Neural progenitor cell (in vitro differentiated cells): ENCODE measurements around the gene ING2. TPM values are rescaled to one million over a fixed set of nuclear protein-coding genes. Genes with fewer than 3 reads are reported as not detected.

Experiments
- DNase-seq: peaks from one replicate; pipeline ENCODE4 v3.0.0-alpha.2; 2016; ENCODE audit warnings: low spot score
- H2AFZ ChIP-seq: fragments of 200-600 bp; sonication (generic); replicated peaks from 2 replicates; pipeline ENCODE4 v1.6.1; 2016; ENCODE audit warnings: antibody characterized with exemption
- H3F3A ChIP-seq: fragments of 200-600 bp; sonication (generic); 2 replicates; pipeline ENCODE4 v1.6.1; 2016; ENCODE audit warnings: antibody characterized with exemption, low read depth
- H3K27ac ChIP-seq: fragments of 200-600 bp; sonication (generic); 2 replicates; pipeline ENCODE4 v1.5.1; 2016; ENCODE audit warnings: mild to moderate bottlenecking
- H3K27me3 ChIP-seq: fragments of 200-600 bp; sonication (generic); 2 replicates; pipeline ENCODE4 v1.6.1; 2016; ENCODE audit warnings: mild to moderate bottlenecking, moderate library complexity
- H3K36me3 ChIP-seq: fragments of 200-600 bp; sonication (generic); 2 replicates; pipeline ENCODE4 v1.5.1; 2016
- H3K4me1 ChIP-seq: fragments of 200-600 bp; sonication (generic); 2 replicates; pipeline ENCODE4 v1.6.1; 2016; ENCODE audit warnings: mixed run types
- H3K4me2 ChIP-seq: fragments of 200-600 bp; sonication (generic); 2 replicates; pipeline ENCODE4 v1.6.1; 2016
- H3K4me3 ChIP-seq: fragments of 200-600 bp; sonication (generic); 2 replicates; pipeline ENCODE4 v1.5.1; 2016
- H3K79me2 ChIP-seq: fragments of 200-600 bp; sonication (generic); 2 replicates; pipeline ENCODE4 v1.6.1; 2016; ENCODE audit warnings: low read depth
- H3K9ac ChIP-seq: fragments of 200-600 bp; sonication (generic); 2 replicates; pipeline ENCODE4 v1.6.1; 2016
- H3K9me3 ChIP-seq: fragments of 200-600 bp; sonication (generic); 2 replicates; pipeline ENCODE4 v1.5.1; 2016; ENCODE audit warnings: low read depth
- H4K20me1 ChIP-seq: fragments of 200-600 bp; sonication (generic); 2 replicates; pipeline ENCODE4 v1.6.1; 2016; ENCODE audit warnings: low read depth
- H3K27ac Mint-ChIP-seq: 3 replicates; pipeline ENCODE4 v1.8.0; 2021; ENCODE audit warnings: mixed read lengths
- H3K27me3 Mint-ChIP-seq: 2 replicates; pipeline ENCODE4 v1.8.0; 2022; ENCODE audit warnings: low read depth, mild to moderate bottlenecking, inconsistent platforms, moderate library complexity, mixed read lengths; ENCODE audit not compliant: insufficient read depth
- H3K36me3 Mint-ChIP-seq: 3 replicates; pipeline ENCODE4 v1.8.0; 2021; ENCODE audit warnings: mixed read lengths
- H3K4me1 Mint-ChIP-seq: 3 replicates; pipeline ENCODE4 v1.8.0; 2021; ENCODE audit warnings: mixed read lengths
- H3K4me3 Mint-ChIP-seq: 3 replicates; pipeline ENCODE4 v1.8.0; 2021; ENCODE audit warnings: mild to moderate bottlenecking, moderate library complexity, mixed read lengths
- H3K9me3 Mint-ChIP-seq: 3 replicates; pipeline ENCODE4 v1.8.0; 2020; ENCODE audit warnings: mixed read lengths
- EZH2 ChIP-seq: fragments of 200-600 bp; sonication (generic); IDR thresholded peaks from 2 replicates; pipeline ENCODE4 v1.6.1; 2017; ENCODE audit warnings: antibody characterized with exemption, mild to moderate bottlenecking, moderate library complexity
- EZH2phosphoT487 ChIP-seq: fragments of 200-600 bp; sonication (generic); IDR thresholded peaks from 2 replicates; pipeline ENCODE4 v1.6.1; 2017; ENCODE audit warnings: antibody characterized with exemption
- total RNA-seq: library from RNA; depleted of rRNA; stranded (reverse); fragments of >200 nt; gene quantifications from 2 replicates; pipeline ENCODE4 v1.2.3, GENCODE V29; 2015; ENCODE audit warnings: low replicate concordance
- TF ChIP-seq, protein P1 (sequence below): fragments of 200-600 bp; sonication (generic); IDR thresholded peaks from 2 replicates; pipeline ENCODE4 v1.5.1; 2017; ENCODE audit warnings: antibody characterized with exemption, mild to moderate bottlenecking

Gene ING2
- total RNA-seq, 1 donor from 2014 or later: 38.0 TPM

DNA sequence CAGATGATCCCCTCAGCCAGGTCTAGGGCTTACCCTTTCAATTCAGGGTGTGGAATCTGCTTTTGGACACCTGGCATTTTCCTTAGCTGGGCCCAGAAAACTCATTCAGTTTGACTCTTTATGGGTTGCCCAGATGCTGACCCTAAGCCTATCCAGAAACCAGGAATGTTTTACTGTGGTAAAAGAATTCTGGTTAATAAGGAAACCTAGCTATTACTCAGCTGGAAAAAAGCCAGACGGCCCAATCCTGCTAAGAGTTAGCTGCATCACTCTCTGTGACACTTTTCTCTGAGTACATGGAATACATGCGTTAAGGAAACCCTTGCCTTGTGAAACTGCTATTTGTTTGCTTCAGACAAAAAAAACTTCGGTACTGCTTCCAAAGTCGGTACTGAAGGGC lies 28.0 kb downstream of the ING2 start:
- H3K27me3 Mint-ChIP-seq: no peaks in the 10 kb centered on the region

DNA sequence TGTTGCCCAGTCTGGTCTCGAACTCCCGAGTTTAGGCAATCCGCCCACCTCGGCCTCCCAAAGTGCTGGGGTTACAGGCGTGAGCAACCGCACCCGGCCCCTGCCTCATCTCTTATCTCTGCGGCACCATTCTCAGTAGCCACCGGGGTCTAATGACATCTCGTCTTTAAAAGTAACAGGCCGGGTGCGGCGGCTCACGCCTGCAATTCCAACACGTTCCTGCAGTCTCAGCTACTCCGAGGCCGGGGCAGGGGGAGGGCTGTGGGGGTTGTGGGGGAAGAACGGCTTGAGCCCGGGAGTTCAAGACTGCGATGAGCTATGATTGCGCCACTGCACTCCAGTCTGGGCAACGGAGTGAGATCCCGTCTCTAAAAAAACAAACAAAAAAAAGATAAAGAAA lies 28.8 kb downstream of the ING2 start:
- no peak overlapping the region for H2AFZ ChIP-seq
- no peak overlapping the region for H3K4me2 ChIP-seq
- no peak overlapping the region for H3K4me3 Mint-ChIP-seq
- H3K27ac ChIP-seq: no peak overlapping the region
- H3K27ac Mint-ChIP-seq: no peak overlapping the region
- H3K9me3 Mint-ChIP-seq: peaks cover 2% of the 10 kb centered on the region
- no peaks in the 10 kb centered on the region for H3K79me2 ChIP-seq
- H3K9me3 ChIP-seq: no peaks in the 10 kb centered on the region
- no peaks in the 10 kb centered on the region for H3K36me3 Mint-ChIP-seq
- TF ChIP-seq, protein P1, sequence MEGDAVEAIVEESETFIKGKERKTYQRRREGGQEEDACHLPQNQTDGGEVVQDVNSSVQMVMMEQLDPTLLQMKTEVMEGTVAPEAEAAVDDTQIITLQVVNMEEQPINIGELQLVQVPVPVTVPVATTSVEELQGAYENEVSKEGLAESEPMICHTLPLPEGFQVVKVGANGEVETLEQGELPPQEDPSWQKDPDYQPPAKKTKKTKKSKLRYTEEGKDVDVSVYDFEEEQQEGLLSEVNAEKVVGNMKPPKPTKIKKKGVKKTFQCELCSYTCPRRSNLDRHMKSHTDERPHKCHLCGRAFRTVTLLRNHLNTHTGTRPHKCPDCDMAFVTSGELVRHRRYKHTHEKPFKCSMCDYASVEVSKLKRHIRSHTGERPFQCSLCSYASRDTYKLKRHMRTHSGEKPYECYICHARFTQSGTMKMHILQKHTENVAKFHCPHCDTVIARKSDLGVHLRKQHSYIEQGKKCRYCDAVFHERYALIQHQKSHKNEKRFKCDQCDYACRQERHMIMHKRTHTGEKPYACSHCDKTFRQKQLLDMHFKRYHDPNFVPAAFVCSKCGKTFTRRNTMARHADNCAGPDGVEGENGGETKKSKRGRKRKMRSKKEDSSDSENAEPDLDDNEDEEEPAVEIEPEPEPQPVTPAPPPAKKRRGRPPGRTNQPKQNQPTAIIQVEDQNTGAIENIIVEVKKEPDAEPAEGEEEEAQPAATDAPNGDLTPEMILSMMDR: no peak
- TF ChIP-seq EZH2phosphoT487 (no peak), EZH2 (no peak)
- H3K9ac ChIP-seq: no peak overlapping the region
- H3K4me3 ChIP-seq: no peak overlapping the region
- no peaks in the 10 kb centered on the region for H3K36me3 ChIP-seq
- no peaks in the 10 kb centered on the region for H3K27me3 ChIP-seq
- no peaks in the 10 kb centered on the region for H3F3A ChIP-seq
- no peaks in the 10 kb centered on the region for H3K27me3 Mint-ChIP-seq
- peaks cover 10% of the 10 kb centered on the region for H3K4me1 Mint-ChIP-seq
- no peak for DNase-seq
- no peaks in the 10 kb centered on the region for H4K20me1 ChIP-seq
- H3K4me1 ChIP-seq: peaks cover 3% of the 10 kb centered on the region

More for the DNA sequence above, 28.0 kb downstream of the ING2 start:
- no peak for TF ChIP-seq EZH2phosphoT487
- TF ChIP-seq EZH2: no peak
- TF ChIP-seq, protein P1: no peak
- Mint-ChIP-seq H3K9me3 (no peaks in the 10 kb centered on the region), H3K4me3 (no peak overlapping the region), H3K4me1 (peaks cover 4% of the 10 kb centered on the region), H3K27ac (no peak overlapping the region), H3K36me3 (no peaks in the 10 kb centered on the region)
- Histone ChIP-seq H3K27ac (no peak overlapping the region), H4K20me1 (no peaks in the 10 kb centered on the region), H3K4me1 (peaks cover 3% of the 10 kb centered on the region), H3K79me2 (no peaks in the 10 kb centered on the region), H3K36me3 (no peaks in the 10 kb centered on the region), H3K9me3 (no peaks in the 10 kb centered on the region), H2AFZ (peak overlapping the region; percentile 26), H3K9ac (no peak overlapping the region), H3K4me3 (no peak overlapping the region), H3F3A (no peaks in the 10 kb centered on the region), H3K27me3 (no peaks in the 10 kb centered on the region), H3K4me2 (no peak overlapping the region)
- DNase-seq: no peak

DNA sequence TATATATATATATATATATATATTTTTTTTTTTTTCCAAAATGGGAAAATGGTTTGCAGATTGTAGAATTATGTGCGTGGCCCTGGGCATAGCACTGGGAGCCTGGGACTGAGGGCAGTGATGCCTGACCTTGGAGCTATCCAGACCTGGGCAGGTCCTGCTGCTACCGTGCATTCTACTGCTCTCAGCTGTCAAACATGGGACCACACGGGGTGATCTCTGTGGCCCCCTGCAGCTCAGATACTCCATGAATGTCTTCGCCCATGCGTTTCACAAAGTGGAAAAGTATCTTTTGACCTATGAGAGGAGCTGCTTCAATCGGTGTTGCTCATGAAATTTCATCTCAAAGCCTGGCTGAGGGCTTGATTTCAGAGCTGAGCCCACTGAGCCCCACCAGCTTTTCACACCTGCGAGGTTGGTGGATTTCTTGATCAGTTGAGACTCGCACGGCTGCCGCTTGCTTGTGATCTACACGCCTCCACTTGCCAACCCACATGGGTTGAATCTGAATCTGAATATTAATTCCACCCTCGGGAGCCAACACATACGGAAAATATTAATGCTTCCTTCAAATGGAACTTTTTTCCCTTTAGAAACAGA lies 35.7 kb downstream of the ING2 start:
- Histone ChIP-seq H3K4me2 (peak overlapping the region; percentile 51), H3K9ac (no peak overlapping the region), H2AFZ (no peak overlapping the region), H4K20me1 (no peaks in the 10 kb centered on the region), H3K27ac (no peak overlapping the region), H3F3A (peaks cover 16% of the 10 kb centered on the region), H3K4me3 (no peak overlapping the region), H3K36me3 (no peaks in the 10 kb centered on the region), H3K79me2 (no peaks in the 10 kb centered on the region), H3K4me1 (peaks cover 25% of the 10 kb centered on the region), H3K27me3 (no peaks in the 10 kb centered on the region), H3K9me3 (no peaks in the 10 kb centered on the region)
- TF ChIP-seq, protein P1: no peak
- TF ChIP-seq EZH2phosphoT487: no peak
- TF ChIP-seq EZH2: no peak
- Mint-ChIP-seq H3K27me3 (peaks cover 8% of the 10 kb centered on the region), H3K9me3 (peaks cover 8% of the 10 kb centered on the region), H3K27ac (peak overlapping the region; percentile 88), H3K4me1 (peaks cover 32% of the 10 kb centered on the region), H3K36me3 (no peaks in the 10 kb centered on the region), H3K4me3 (peak overlapping the region; percentile 7)
- no peak for DNase-seq
